NT2/D1 (cell line): ENCODE measurements around the gene SDHA.
"Not testable (repeated sequence)": the region's sequence is repeated elsewhere in the genome, so short reads cannot be mapped to it uniquely, and the experiment has no call there.

Source experiments
- DNase-seq: peaks from one replicate; pipeline ENCODE4 v3.0.0-alpha.2; 2011; ENCODE audit warnings: low read depth, low spot score
- H3K27me3 ChIP-seq: 2 replicates; pipeline ENCODE4 v1.6.0; 2011; ENCODE audit warnings: mild to moderate bottlenecking; ENCODE audit not compliant: insufficient read length, insufficient read depth
- H3K36me3 ChIP-seq: 2 replicates; pipeline ENCODE4 v1.6.1; 2011; ENCODE audit warnings: mild to moderate bottlenecking, low read length, mixed read lengths; ENCODE audit not compliant: insufficient read depth, insufficient read length
- H3K4me1 ChIP-seq: 2 replicates; pipeline ENCODE4 v1.5.1; 2011; ENCODE audit not compliant: insufficient read depth, insufficient read length
- H3K4me3 ChIP-seq: 2 replicates; pipeline ENCODE4 v1.5.1; 2011; ENCODE audit warnings: low read depth; ENCODE audit not compliant: insufficient read length
- H3K9ac ChIP-seq: 2 replicates; pipeline ENCODE4 v1.6.0; 2011; ENCODE audit warnings: low read depth; ENCODE audit not compliant: insufficient read length
- H3K9me3 ChIP-seq: 2 replicates; pipeline ENCODE4 v1.5.1; 2011; ENCODE audit warnings: mild to moderate bottlenecking, low read length; ENCODE audit not compliant: insufficient read depth
- SUZ12 ChIP-seq: IDR thresholded peaks from 2 replicates; pipeline ENCODE4 v1.6.1; 2011; ENCODE audit not compliant: insufficient read length, insufficient read depth; ENCODE audit errors: extremely low read depth
- YY1 ChIP-seq: IDR thresholded peaks from 2 replicates; pipeline ENCODE4 v1.6.1; 2011; ENCODE audit not compliant: insufficient read length, insufficient read depth
- ZNF274 ChIP-seq: IDR thresholded peaks from 2 replicates; pipeline ENCODE4 v1.6.1; 2011; ENCODE audit warnings: mild to moderate bottlenecking, low read depth, low read length

SDHA gene

GRCh38 chr5:204966-205670 is 13.0 kb upstream of the SDHA start:
- Histone ChIP-seq H3K27me3 (no peaks in the 10 kb centered on the region), H3K4me3 (no peak overlapping the region), H3K4me1 (no peaks in the 10 kb centered on the region), H3K36me3 (peaks cover 38% of the 10 kb centered on the region), H3K9ac (no peak overlapping the region), H3K9me3 (no peaks in the 10 kb centered on the region)
- no peak for DNase-seq
- TF ChIP-seq YY1 (no peak), ZNF274 (no peak), SUZ12 (no peak)

GRCh38 chr5:206406-206805 is 11.7 kb upstream of the SDHA start:
- Histone ChIP-seq H3K4me3 (no peak overlapping the region), H3K9ac (no peak overlapping the region), H3K36me3 (peaks cover 38% of the 10 kb centered on the region), H3K4me1 (no peaks in the 10 kb centered on the region), H3K9me3 (no peaks in the 10 kb centered on the region), H3K27me3 (no peaks in the 10 kb centered on the region)
- no peak for DNase-seq
- TF ChIP-seq SUZ12, result no peak
- no peak for TF ChIP-seq ZNF274
- no peak for TF ChIP-seq YY1

GRCh38 chr5:206927-207536 is 11.1 kb upstream of the SDHA start:
- Histone ChIP-seq H3K4me1 (no peaks in the 10 kb centered on the region), H3K9ac (no peak overlapping the region), H3K4me3 (no peak overlapping the region), H3K9me3 (no peaks in the 10 kb centered on the region), H3K27me3 (no peaks in the 10 kb centered on the region), H3K36me3 (peaks cover 36% of the 10 kb centered on the region)
- TF ChIP-seq ZNF274 (no peak), YY1 (no peak), SUZ12 (no peak)
- no peak for DNase-seq

DNA sequence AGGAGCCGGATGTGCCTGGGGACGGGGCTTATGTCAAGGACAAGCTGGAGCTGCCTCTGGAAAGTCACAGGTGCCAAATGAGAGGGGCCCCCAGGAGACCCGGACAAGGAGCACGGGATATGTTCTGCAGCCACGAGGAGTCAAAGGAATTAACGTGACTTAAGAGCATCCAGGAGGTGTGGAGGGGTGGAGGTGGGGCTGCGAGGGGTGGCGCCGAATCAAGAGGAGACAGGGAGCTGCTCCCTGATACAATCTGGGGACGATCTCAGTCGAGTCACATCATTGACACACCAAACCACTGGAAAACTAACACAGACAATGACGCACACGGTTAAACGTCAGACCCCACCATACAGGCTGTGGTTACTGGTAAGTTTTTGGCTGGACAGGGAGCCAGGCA is 10.5 kb upstream of the SDHA start:
- no peak for TF ChIP-seq ZNF274
- no peak for TF ChIP-seq SUZ12
- TF ChIP-seq YY1, result no peak
- no peak overlapping the region for H3K4me3 ChIP-seq
- no peaks in the 10 kb centered on the region for H3K4me1 ChIP-seq
- no peaks in the 10 kb centered on the region for H3K9me3 ChIP-seq
- H3K36me3 ChIP-seq, result peaks cover 32% of the 10 kb centered on the region
- no peak for DNase-seq
- no peak overlapping the region for H3K9ac ChIP-seq
- no peaks in the 10 kb centered on the region for H3K27me3 ChIP-seq

DNA sequence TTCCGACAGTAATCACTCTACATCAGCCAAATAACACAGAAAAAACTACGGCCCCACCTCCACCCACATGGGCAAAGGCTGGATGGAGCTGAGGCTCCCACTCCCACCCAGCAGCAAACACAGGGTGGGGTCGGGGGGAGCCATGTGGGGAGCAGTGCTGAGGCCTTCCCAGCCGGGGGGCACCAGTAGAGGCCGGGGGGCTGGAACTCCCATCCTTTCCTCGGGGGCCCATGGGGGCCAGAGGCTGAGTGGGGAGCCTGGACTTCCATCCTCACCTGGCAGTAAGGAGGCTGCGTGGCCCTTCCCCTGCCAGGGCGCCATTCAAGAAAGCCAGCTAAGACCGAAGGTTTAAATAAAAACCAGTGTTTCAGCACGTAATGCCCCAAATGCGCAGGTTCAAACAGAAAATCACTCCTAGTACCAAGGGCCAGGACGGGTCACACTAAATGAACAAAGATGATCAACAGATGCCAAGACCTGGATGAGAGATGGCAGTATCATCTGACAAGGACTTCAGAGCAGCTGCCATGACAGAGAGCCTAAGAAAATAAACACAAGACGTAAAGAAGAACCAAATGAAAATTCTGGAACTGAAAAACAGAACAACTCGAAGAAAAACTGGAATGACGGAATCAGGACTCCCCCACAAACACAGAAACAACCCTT is 9.5 kb upstream of the SDHA start:
- TF ChIP-seq SUZ12 (no peak), YY1 (no peak), ZNF274 (no peak)
- Histone ChIP-seq H3K36me3 (peaks cover 30% of the 10 kb centered on the region), H3K27me3 (no peaks in the 10 kb centered on the region), H3K9ac (no peak overlapping the region), H3K4me3 (no peak overlapping the region), H3K4me1 (no peaks in the 10 kb centered on the region), H3K9me3 (no peaks in the 10 kb centered on the region)
- no peak for DNase-seq

DNA sequence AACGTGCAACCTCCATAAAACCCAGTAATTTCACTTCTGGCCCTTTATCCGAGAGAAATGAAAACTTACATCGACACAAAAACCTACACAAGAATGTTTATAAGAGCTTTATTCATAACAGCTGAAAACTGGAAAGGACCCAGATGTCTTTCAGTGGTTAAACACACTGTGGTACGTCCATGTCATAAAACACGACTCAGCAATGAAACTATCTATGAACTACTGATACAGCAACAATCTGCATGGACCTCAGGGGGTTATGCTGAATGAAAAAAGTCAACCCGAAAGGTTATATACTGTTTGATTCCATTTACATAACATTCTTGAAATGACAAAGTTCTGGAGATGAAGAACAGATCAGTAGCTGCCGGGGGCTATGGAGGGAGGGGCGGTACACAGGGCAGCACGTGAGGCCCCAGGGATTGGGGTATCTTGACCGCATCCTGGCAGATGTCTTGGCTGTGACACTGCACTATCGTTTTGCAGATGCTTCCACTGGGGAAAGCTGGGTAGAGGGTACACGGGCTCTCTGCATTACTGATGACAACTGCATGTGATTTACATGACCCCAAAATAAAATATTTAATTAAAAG is 4.2 kb upstream of the SDHA start:
- no peak for DNase-seq
- Histone ChIP-seq H3K9ac (no peak overlapping the region), H3K9me3 (no peaks in the 10 kb centered on the region)

DNA sequence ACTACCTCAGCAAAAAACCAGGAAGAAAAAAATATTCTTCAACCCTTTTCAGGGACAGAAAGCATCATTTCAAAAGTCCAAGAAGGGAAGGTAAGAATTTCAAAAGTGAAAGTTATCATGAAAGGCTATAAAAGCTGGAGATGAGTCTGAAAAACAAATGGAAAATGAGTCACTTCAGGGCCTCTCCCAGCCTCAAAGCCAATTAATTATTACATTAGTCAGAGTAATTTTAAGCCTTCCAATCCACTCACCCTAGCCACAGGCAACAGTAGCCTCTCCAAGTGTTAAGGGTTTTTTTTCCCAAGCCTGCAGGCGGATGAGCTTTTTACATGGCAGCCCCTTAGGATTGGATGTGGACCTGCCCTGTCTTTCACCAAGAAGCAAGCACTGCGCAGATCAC is 2.9 kb upstream of the SDHA start:
- H3K9ac ChIP-seq, H3K9me3 ChIP-seq, DNase-seq, H3K4me3 ChIP-seq, H3K36me3 ChIP-seq, H3K4me1 ChIP-seq, H3K27me3 ChIP-seq: not testable (repeated sequence)

More for the DNA sequence above, 4.2 kb upstream of the SDHA start:
- no peaks in the 10 kb centered on the region for H3K4me1 ChIP-seq
- peaks cover 9% of the 10 kb centered on the region for H3K36me3 ChIP-seq
- no peak for TF ChIP-seq SUZ12
- TF ChIP-seq YY1, result no peak
- no peak for TF ChIP-seq ZNF274
- no peaks in the 10 kb centered on the region for H3K27me3 ChIP-seq
- no peak overlapping the region for H3K4me3 ChIP-seq

DNA sequence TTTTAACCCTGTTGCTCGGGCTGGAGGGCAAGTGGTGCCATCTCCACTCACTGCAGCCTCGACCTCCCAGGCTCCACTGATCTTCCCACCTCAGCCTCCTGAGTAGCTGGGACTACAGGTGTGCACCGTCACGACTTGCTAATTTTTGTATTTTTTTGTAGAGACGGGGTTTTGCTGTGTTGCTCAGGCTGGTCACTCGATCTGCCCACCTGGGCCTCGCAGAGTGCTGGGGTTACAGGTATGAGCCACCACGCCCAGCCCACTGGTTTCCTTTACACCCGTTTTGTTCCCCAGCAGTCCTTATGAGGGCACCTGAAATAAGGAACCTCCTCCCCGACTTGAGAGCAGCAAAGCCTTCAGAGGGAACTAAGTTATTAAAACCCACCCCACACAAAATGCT is 2.0 kb upstream of the SDHA start:
- H3K9me3 ChIP-seq, H3K9ac ChIP-seq, H3K4me3 ChIP-seq: not testable (repeated sequence)

More for the DNA sequence above, 2.0 kb upstream of the SDHA start:
- not testable (repeated sequence) for H3K36me3 ChIP-seq, H3K27me3 ChIP-seq, DNase-seq, H3K4me1 ChIP-seq
